ENCODE measurements around the gene PKD1L1. TPM values are rescaled to one million over a fixed set of nuclear protein-coding genes. Genes with fewer than 3 reads are reported as not detected.
"Not testable (repeated sequence)": the region's sequence is repeated elsewhere in the genome, so short reads cannot be mapped to it uniquely, and the experiment has no call there.

The PKD1L1 gene
- polyA plus RNA-seq, 1 donor (not counting 4 experiments of a cell fraction or from before 2014, with no cell fraction given) = 0.04 TPM

GRCh38 chr7:47795631-47796030, 152.6 kb downstream of the PKD1L1 start:
- Histone ChIP-seq H3K36me3 (ENCODE audit: control insufficient read depth in 2 of 2, extremely low read depth in 1 of 2, insufficient read depth in 2 of 2, low read length in 2 of 2) (no peaks in the 10 kb centered on the region), H2AFZ (ENCODE audit: control insufficient read depth, low read length) (no peak overlapping the region), H3K27ac (ENCODE audit: control insufficient read depth, insufficient read depth, low read length) (no peak overlapping the region), H3K4me3 (ENCODE audit: control insufficient read depth in 2 of 3, extremely low read depth in 1 of 3, insufficient read depth in 2 of 3, low read depth in 1 of 3, low read length in 3 of 3) (no peak overlapping the region), H3K9ac (ENCODE audit: control insufficient read depth, extremely low read depth, insufficient read depth, low read length) (no peak overlapping the region), H3K9me1 (ENCODE audit: control insufficient read depth, extremely low read depth, insufficient read depth, low read length) (no peaks in the 10 kb centered on the region), H3K9me3 (ENCODE audit: control insufficient read depth, low read depth, low read length) (no peaks in the 10 kb centered on the region), H3K4me1 (ENCODE audit: control insufficient read depth, extremely low read depth, insufficient read depth, low read length) (no peaks in the 10 kb centered on the region), H3K4me2 (ENCODE audit: control insufficient read depth, extremely low read depth, insufficient read depth, low read depth, low read length) (no peak overlapping the region), H3K79me2 (ENCODE audit: control insufficient read depth, insufficient read depth, low read length) (no peaks in the 10 kb centered on the region), H3K27me3 (ENCODE audit: control insufficient read depth, extremely low read depth, insufficient read depth, low read length) (no peaks in the 10 kb centered on the region), H4K20me1 (ENCODE audit: control insufficient read depth, extremely low read depth, insufficient read depth, low read length) (no peaks in the 10 kb centered on the region)
- dilution Hi-C loops (cut with MboI; ENCODE audit: extremely low pct_ligation_motif_present, low sequenced_read_pairs) = no loop called here
- TF ChIP-seq CTCF (optimal IDR thresholded peaks at IDR 0.05 in 1 of 3, IDR thresholded peaks at IDR 0.05 in 1 of 3, conservative IDR thresholded peaks at IDR 0.05 in 1 of 3; ENCODE audit: extremely low read depth in 1 of 3, insufficient read depth in 2 of 3, low read length in 3 of 3) (no peak), EZH2 (IDR thresholded peaks at IDR 0.05; ENCODE audit: low read length) (no peak)
- DNase-seq (ENCODE audit: low read depth, low spot score) (no peak), FAIRE-seq (no peak)

- H3K9ac ChIP-seq (ENCODE audit: control insufficient read depth, extremely low read depth, insufficient read depth, low read length); H2AFZ ChIP-seq (ENCODE audit: control insufficient read depth, low read length); H3K27ac ChIP-seq (ENCODE audit: control insufficient read depth, insufficient read depth, low read length); DNase-seq (ENCODE audit: low read depth, low spot score); H3K9me1 ChIP-seq (ENCODE audit: control insufficient read depth, extremely low read depth, insufficient read depth, low read length); H3K79me2 ChIP-seq (ENCODE audit: control insufficient read depth, insufficient read depth, low read length); H3K27me3 ChIP-seq (ENCODE audit: control insufficient read depth, extremely low read depth, insufficient read depth, low read length); H3K4me3 ChIP-seq (ENCODE audit: control insufficient read depth in 2 of 3, extremely low read depth in 1 of 3, insufficient read depth in 2 of 3, low read depth in 1 of 3, low read length in 3 of 3); FAIRE-seq; H3K4me1 ChIP-seq (ENCODE audit: control insufficient read depth, extremely low read depth, insufficient read depth, low read length); H3K9me3 ChIP-seq (ENCODE audit: control insufficient read depth, low read depth, low read length); H3K4me2 ChIP-seq (ENCODE audit: control insufficient read depth, extremely low read depth, insufficient read depth, low read depth, low read length); dilution Hi-C loops (cut with MboI; ENCODE audit: extremely low pct_ligation_motif_present, low sequenced_read_pairs); H3K36me3 ChIP-seq (ENCODE audit: control insufficient read depth in 2 of 2, extremely low read depth in 1 of 2, insufficient read depth in 2 of 2, low read length in 2 of 2); H4K20me1 ChIP-seq (ENCODE audit: control insufficient read depth, extremely low read depth, insufficient read depth, low read length): not testable (repeated sequence)
Measured at GRCh38 chr7:47795126-47795525, 153.1 kb downstream of the PKD1L1 start.

DNA sequence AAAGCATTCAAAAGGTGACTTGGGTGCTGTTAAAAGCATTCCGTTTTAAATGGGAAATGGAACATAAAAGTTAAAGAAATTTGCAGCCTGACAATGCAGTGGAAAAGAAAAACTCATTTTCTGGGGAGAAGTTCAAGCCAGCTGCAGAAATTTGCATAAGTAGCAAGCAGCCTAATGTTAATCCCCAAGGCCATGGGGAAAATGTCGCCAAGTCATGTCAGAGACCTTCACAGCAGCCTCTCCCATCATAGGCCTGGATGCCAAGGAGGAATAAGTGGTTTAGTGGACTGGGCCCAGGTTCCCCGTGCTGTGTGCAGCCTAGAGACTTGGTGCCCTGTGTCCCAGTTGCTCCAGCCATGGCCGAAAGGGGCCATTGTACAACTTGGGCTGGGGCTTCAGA, 154.2 kb downstream of the PKD1L1 start:
- Histone ChIP-seq H3K27me3 (ENCODE audit: control insufficient read depth, extremely low read depth, insufficient read depth, low read length) (no peaks in the 10 kb centered on the region), H4K20me1 (ENCODE audit: control insufficient read depth, extremely low read depth, insufficient read depth, low read length) (no peaks in the 10 kb centered on the region), H3K9me1 (ENCODE audit: control insufficient read depth, extremely low read depth, insufficient read depth, low read length) (no peaks in the 10 kb centered on the region), H3K4me1 (ENCODE audit: control insufficient read depth, extremely low read depth, insufficient read depth, low read length) (no peaks in the 10 kb centered on the region), H3K36me3 (ENCODE audit: control insufficient read depth in 2 of 2, extremely low read depth in 1 of 2, insufficient read depth in 2 of 2, low read length in 2 of 2) (no peaks in the 10 kb centered on the region), H2AFZ (ENCODE audit: control insufficient read depth, low read length) (no peak overlapping the region), H3K4me2 (ENCODE audit: control insufficient read depth, extremely low read depth, insufficient read depth, low read depth, low read length) (no peak overlapping the region), H3K9ac (ENCODE audit: control insufficient read depth, extremely low read depth, insufficient read depth, low read length) (no peak overlapping the region), H3K9me3 (ENCODE audit: control insufficient read depth, low read depth, low read length) (no peaks in the 10 kb centered on the region), H3K4me3 (ENCODE audit: control insufficient read depth in 2 of 3, extremely low read depth in 1 of 3, insufficient read depth in 2 of 3, low read depth in 1 of 3, low read length in 3 of 3) (no peak overlapping the region), H3K79me2 (ENCODE audit: control insufficient read depth, insufficient read depth, low read length) (no peaks in the 10 kb centered on the region), H3K27ac (ENCODE audit: control insufficient read depth, insufficient read depth, low read length) (no peak overlapping the region)
- DNase-seq (ENCODE audit: low read depth, low spot score) (no peak), FAIRE-seq (no peak)
- dilution Hi-C loops (cut with MboI; ENCODE audit: extremely low pct_ligation_motif_present, low sequenced_read_pairs) = no loop called here
- TF ChIP-seq CTCF (optimal IDR thresholded peaks at IDR 0.05 in 1 of 3, IDR thresholded peaks at IDR 0.05 in 1 of 3, conservative IDR thresholded peaks at IDR 0.05 in 1 of 3; ENCODE audit: extremely low read depth in 1 of 3, insufficient read depth in 2 of 3, low read length in 3 of 3) = no peak
- TF ChIP-seq EZH2 (IDR thresholded peaks at IDR 0.05; ENCODE audit: low read length) = no peak

DNA sequence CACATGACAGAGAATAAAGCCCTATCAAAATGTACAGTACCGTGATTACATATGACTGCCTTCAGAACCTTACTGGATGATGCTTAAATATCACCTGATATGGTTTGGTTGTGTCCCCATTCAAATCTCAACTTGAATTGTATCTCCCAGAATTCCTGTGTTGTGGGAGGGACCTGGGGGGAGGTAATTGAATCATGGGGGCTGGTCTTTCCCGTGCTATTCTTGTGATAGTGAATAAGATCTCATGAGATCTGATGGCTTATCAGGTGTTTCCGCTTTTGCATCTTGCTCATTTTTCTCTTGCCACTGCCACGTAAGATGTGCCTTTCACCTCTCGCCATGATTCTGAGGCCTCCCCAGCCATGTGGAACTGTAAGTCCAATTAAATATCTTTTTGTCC, 155.1 kb downstream of the PKD1L1 start:
- H3K9me3 ChIP-seq (ENCODE audit: control insufficient read depth, low read depth, low read length); H3K27me3 ChIP-seq (ENCODE audit: control insufficient read depth, extremely low read depth, insufficient read depth, low read length); H3K27ac ChIP-seq (ENCODE audit: control insufficient read depth, insufficient read depth, low read length); H4K20me1 ChIP-seq (ENCODE audit: control insufficient read depth, extremely low read depth, insufficient read depth, low read length); H3K9ac ChIP-seq (ENCODE audit: control insufficient read depth, extremely low read depth, insufficient read depth, low read length); H3K4me3 ChIP-seq (ENCODE audit: control insufficient read depth in 2 of 3, extremely low read depth in 1 of 3, insufficient read depth in 2 of 3, low read depth in 1 of 3, low read length in 3 of 3); DNase-seq (ENCODE audit: low read depth, low spot score); H3K4me2 ChIP-seq (ENCODE audit: control insufficient read depth, extremely low read depth, insufficient read depth, low read depth, low read length); H3K9me1 ChIP-seq (ENCODE audit: control insufficient read depth, extremely low read depth, insufficient read depth, low read length); H3K4me1 ChIP-seq (ENCODE audit: control insufficient read depth, extremely low read depth, insufficient read depth, low read length); H3K36me3 ChIP-seq (ENCODE audit: control insufficient read depth in 2 of 2, extremely low read depth in 1 of 2, insufficient read depth in 2 of 2, low read length in 2 of 2); H2AFZ ChIP-seq (ENCODE audit: control insufficient read depth, low read length); FAIRE-seq; dilution Hi-C loops (cut with MboI; ENCODE audit: extremely low pct_ligation_motif_present, low sequenced_read_pairs); H3K79me2 ChIP-seq (ENCODE audit: control insufficient read depth, insufficient read depth, low read length): not testable (repeated sequence)
